Inferior parietal cortex (tissue), 1 donor: Measurements from ENCODE around the gene NEURL4.

Source experiments
- DNase-seq: peaks from one replicate; pipeline ENCODE4 v3.0.0-alpha.2; 2016; ENCODE audit errors: extremely low spot score

The NEURL4 gene

GRCh38 chr17:7323731-7324437 lies 5.3 kb downstream of the NEURL4 start:
- no peak for DNase-seq

- no peak for DNase-seq
Measured at GRCh38 chr17:7322520-7323194, 6.5 kb downstream of the NEURL4 start.

- no peak for DNase-seq
Measured at GRCh38 chr17:7321466-7321865, 7.7 kb downstream of the NEURL4 start.

DNA sequence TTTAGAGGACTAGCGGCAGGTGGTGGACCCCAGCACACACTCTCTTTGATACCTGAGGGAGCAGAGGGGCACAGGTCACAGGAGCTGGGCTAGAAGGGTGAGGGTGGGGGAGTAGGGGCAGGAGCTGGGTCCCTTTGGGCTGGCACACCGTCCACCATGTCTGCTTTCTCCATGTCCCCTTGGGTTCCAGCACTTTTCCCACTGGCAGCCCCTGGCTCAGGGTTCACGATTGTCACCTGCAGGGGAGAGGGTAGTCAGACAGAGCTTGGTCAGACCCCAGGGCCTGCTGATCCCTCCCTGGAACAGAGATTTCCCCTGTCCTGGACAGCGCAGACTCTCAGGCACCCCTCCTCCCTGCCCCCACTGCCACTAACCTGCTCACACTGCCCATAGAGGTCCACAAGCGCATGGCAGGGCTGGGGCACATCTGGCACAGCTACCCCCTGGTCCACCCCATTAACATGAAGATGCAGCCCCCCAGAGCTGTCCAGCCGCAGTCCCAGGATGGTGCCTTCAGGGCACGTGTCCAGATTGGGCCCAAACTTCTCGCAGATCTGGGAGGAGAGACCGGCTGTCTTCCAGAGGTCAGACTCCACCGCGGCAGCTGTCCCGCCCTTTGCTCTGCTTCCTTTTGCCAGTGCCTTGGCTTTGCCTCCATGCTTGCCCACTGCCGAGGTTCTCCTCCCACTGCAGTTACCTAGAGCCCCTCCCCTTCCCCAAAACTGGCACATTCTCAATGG lies 10.8 kb downstream of the NEURL4 start:
- no peak for DNase-seq

GRCh38 chr17:7317161-7317803 lies 11.9 kb downstream of the NEURL4 start:
- no peak for DNase-seq

- no peak for DNase-seq
Measured at GRCh38 chr17:7315570-7316235, 13.4 kb downstream of the NEURL4 start.

DNA sequence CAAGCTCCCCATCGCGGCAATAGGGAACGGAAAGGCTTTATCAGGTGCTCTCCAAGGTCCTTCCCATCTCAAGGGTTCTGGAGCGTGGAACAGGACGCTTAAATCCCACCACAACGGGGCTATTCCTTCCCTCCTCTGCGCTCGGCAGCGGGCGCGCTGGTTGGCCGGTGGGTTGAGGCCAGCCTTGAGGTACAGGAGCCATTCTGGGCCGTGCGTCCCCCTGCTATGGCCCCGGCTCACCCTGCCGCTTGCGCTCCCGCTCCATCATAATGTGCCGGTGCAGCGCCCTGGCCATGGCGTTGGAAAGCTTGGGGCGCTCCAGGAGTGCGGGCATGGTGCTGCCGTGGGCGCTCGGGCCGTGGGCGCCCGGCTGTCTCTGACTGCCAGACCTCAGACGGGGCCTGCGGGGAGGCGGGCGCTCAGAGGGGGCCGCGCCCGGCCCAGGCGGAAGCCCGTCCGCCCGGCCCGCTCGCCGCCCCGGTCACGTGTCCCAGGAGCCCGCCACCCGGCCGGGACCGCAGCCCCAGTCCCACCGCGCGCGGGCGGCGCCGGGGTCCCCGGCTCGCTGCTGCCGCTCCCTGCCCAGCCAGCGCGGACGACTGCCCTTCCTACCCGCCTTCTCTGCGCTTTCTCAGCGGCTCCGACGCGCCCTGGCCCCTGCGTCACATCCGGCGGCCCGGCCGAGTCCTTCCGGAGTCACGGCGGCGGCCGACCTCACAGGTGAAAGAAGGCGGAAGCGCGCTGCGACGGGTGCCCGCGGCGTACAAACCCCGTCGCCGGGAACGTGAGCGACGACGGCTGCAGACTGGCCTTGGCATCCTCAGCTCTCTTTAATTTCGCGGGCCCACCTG lies 14.2 kb downstream of the NEURL4 start, which contains the start of gene GPS2:
Gene GPS2, minus strand, starts transcription at position 642 of the 851 bp plus-strand sequence. Its CDS starts 308 bp downstream, at position 334.
- peak; percentile 90 for DNase-seq

DNA sequence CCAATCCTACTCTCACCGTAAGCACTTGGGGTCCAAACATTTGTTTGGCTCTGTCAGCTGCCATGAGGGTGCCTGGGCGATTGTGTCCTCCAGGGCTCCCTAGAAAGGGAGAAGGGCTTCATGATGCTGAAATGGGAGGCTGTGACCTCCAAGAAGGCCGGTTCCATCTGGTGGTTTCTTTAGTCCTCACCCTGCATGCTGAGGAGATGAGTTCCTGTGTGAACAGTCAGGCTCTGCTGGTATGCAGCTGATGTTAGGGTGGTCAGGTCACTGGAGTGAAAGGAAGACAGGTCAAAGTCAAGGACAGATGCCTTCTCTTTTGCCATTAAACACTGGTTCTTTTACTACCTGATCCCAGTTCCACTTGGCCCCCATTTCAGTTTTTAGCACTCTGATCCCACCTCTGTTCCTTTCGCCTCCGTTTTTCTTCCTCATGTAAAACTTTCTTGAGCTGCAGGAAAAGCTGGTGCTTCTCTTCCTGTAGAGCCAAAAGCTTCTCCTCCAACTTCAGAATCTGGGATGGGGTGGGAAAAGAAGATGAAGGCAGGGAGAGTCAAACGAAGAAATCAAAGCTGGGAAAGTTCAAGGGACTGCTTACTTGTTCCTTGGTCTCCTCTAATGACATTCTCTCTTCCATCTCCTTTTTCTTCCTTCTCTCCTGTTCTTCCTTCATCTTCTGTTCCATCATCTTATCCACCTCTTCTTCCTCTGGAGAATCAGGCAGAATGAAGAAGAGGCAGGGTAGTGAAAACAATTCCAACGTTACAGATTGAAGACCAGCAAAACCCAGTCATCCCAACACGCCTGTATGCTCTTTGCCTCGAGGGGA lies 15.0 kb downstream of the NEURL4 start:
- no peak for DNase-seq

DNA sequence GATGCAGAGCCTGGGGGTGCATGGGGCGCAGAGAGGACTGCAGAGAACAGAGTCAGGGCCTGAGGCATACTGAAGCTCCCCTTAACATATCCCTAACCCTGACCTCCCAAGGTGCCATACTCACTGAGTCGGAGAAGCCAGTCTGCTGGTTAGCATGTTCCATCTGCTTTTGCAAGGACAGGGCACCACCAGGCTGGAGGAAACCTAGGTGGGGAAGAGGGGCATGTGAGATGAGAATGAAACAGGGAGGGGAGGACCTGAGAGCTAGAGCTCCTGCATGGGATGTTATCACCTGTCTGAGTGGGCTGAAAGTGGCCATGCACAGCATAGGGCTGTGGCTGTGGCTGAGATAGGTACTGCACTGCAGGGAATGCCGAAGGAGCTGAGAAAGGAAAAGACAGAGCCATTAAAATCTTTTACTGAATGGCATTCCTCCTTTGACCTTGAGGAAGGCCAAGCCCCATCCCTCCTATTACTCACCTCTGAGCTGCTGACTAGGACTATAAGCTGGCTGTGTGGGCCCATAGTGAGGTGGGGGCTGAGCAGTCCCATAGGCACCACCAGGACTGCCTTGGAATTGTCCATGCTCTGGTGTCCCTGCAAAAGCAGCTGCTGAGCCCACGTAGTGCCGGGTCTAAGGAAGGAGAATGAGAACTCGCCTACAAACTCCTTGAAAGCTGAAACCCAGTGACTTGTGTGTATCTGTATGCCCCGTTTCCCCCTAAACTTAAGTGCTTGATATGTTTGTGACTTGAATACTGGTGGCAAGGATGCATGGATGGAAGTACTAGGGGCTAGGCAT lies 15.8 kb downstream of the NEURL4 start:
- DNase-seq = no peak

DNA sequence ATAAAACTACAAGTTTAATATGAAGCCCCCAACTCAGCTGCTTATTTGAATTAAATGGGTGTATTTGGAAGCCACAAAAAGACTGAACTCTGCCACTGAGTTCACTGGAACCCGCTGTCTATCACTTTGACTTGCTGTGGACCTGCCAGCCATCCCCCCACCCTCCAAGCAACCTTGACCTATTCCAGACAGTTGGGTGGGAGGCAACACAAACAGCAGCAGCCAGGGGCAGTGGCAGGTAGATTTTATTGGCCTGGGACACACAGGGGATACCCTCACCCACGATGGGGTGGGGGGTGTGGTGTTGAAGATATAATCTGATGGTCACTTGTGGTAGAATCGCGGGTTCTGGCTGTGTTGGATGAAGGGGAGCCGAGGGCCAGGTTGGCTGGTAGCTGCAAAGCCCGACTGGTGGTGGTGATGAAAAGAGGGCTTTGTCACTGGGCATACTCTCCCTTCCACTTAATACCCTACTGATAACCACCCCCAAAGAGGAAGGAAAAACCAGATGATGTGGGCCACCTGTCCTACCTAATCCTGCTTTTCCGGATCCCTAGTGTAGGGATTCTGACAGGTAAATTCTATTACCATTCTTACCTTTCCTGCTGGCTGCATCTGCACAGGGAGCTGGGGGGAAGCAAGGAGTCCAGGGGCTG lies 16.6 kb downstream of the NEURL4 start:
- no peak for DNase-seq

GRCh38 chr17:7311110-7311705 lies 17.9 kb downstream of the NEURL4 start:
- DNase-seq = no peak

GRCh38 chr17:7309628-7310027 lies 19.5 kb downstream of the NEURL4 start:
- no peak for DNase-seq

DNA sequence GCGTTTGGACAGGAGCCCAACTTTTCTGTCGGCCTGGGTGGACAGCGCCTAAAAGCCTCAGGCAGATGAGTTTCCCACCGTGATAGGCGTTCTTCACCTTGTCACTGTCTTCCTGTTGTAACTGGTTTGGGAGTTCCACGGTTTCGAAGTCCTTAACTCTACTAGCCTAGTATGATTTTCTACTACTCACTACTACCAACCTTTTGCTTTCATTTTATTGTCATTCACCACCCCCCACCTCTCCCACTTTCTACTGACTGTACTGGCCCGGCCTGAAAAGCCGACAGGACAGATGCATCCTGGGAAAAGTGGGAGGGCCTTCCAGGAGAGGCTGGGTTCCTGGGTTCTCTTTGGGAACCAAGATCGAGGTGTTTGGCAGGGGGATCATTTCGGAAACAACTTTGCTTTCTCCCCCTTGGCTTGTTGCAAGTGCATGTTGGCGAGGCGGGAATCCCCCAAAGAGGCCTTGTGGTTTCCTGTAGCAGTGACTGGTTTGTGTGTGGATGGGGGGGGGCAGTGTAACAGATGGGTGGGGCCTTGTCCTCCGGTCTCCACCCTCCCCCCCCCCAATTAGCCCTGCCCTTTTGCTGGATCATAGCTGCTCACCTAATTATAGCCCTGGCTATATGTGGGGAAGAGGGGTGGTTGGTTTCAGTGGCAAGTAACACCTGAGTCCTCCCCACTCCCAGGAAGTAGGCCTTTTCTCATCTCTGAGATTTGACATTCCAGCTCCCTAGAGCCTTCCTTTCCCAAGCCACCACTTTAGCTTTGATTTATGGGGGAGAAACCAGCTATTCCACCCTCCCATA lies 20.3 kb downstream of the NEURL4 start:
- DNase-seq = peak; percentile 36

- no peak for DNase-seq
Measured at GRCh38 chr17:7307686-7308624, 21.2 kb downstream of the NEURL4 start.

DNA sequence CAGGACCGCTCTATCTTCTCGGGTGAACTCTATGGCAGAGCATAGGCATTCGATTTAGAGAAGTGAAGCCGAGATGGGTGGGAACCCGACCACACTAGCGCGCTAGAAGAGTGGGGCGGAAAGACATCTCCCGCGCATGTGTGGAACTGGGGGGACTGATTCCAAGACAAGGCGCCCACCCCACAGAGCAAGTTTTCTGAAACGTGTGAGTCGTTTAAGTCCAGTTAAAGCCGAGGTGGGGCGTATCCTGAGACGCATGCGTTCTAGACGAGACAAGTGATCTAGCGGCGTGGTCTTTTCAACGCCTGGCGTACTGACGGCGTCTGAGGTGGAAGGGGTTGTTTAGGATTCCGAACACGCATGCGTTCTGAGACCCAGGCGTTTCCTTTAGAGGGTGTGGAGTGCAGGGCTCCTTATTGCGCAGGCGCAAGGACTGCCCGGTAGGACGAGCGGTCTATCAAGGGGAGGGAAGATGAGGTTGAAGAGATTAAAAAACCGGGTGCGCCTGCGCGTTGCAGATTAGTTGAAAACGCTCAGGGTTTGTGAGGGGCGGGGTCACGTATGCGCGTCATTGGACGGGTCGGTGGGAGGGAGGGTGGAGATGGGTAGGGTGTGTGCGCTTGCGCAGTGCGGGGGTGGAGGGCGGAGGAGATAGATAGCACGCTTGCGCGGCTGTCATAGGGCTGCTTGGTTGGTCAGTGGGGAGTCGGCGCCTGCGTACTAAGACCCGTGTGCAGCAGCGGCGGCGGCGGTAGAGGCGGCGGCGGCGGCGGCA lies 22.0 kb downstream of the NEURL4 start, which contains the start of gene EIF5A:
Gene EIF5A, plus strand, starts transcription at position 718 of the 775 bp plus-strand sequence. CDS start 2,008 bp downstream, outside the sequence.
- peak; percentile 99 for DNase-seq
